GM12892 (cell line): ENCODE results near the gene HPD.

Source experiments
- POLR2A ChIP-seq: IDR thresholded peaks from 2 replicates; pipeline ENCODE4 v1.6.1; 2011; ENCODE audit warnings: low read depth, low read length, control low read depth
- POLR2AphosphoS5 ChIP-seq: IDR thresholded peaks from 2 replicates; pipeline ENCODE4 v1.6.1; 2011; ENCODE audit warnings: low read depth, low read length, control low read depth
- TAF1 ChIP-seq: IDR thresholded peaks from 2 replicates; pipeline ENCODE4 v1.6.1; 2011; ENCODE audit warnings: low read depth, mild to moderate bottlenecking, control low read depth, low read length, borderline replicate concordance

- TF ChIP-seq POLR2AphosphoS5: no peak
- TF ChIP-seq POLR2A: no peak
- no peak for TF ChIP-seq TAF1
Measured at GRCh38 chr12:121894633-121895032, 36.0 kb upstream of the HPD start.
